Glomerular endothelial cell (primary cell): ENCODE results near the gene NNMT. TPM values are rescaled to one million over a fixed set of nuclear protein-coding genes. Genes with fewer than 3 reads are reported as not detected.

ENCODE experiments used
- DNase-seq: peaks from one replicate; pipeline ENCODE4 v3.0.0-alpha.2; 2011; ENCODE audit warnings: low read depth, low spot score; ENCODE audit errors: extremely low read depth
- total RNA-seq: library from RNA; depleted of rRNA; stranded (reverse); fragments of >200 nt; gene quantifications from 2 replicates; pipeline ENCODE4 v1.2.3, GENCODE V29; 2015

Gene NNMT
- total RNA-seq, result 240 and 279 TPM in 2 replicates

DNA sequence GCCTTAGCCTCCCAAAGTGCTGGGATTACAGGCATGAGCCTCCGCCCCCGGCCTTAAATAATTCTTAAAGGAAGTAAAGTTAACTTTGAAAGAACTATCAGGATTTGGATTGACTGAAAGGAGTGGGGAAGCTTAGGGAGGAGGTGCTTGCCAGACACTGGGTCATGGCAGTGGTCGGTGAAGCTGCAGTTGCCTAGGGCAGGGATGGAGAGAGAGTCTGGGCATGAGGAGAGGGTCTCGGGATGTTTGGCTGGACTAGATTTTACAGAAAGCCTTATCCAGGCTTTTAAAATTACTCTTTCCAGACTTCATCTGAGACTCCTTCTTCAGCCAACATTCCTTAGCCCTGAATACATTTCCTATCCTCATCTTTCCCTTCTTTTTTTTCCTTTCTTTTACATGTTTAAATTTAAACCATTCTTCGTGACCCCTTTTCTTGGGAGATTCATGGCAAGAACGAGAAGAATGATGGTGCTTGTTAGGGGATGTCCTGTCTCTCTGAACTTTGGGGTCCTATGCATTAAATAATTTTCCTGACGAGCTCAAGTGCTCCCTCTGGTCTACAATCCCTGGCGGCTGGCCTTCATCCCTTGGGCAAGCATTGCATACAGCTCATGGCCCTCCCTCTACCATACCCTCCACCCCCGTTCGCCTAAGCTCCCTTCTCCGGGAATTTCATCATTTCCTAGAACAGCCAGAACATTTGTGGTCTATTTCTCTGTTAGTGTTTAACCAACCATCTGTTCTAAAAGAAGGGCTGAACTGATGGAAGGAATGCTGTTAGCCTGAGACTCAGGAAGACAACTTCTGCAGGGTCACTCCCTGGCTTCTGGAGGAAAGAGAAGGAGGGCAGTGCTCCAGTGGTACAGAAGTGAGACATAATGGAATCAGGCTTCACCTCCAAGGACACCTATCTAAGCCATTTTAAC, at the start of gene NNMT:
NNMT (plus strand) TSS at position 724 of the 929 bp plus-strand sequence; CDS start at position 882, 158 bp downstream.
- DNase-seq, result peak; percentile 89

DNA sequence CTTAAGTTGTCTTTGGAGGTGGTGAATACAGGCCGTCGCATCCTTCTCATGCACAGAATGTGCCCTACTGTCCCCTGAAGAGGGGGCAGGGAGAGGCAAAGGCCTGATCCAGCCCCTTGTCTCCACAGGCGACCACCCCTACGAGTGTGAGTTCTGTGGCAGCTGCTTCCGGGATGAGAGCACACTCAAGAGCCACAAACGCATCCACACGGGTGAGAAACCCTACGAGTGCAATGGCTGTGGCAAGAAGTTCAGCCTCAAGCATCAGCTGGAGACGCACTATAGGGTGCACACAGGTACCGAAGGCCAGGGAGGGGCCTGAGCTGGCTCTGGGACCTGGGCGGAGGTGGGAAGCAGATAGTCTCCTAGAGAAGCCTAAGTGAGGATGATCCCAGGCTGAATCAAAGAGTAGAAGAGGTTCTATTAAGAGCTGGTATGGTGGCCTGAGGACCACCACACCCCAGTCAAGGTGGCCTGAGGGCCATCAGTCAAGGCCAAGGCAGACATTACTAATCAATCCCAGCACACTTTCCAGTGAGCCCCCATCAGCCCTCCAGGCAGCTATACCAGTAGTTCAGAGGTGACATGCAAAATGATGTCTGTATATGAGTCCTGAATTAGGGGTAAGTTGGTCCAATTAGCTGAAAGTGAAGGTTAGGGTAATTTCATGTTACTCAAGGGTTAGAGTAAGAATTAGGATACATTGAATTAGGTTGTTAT, 49.0 kb upstream of the NNMT start:
- no peak for DNase-seq

DNA sequence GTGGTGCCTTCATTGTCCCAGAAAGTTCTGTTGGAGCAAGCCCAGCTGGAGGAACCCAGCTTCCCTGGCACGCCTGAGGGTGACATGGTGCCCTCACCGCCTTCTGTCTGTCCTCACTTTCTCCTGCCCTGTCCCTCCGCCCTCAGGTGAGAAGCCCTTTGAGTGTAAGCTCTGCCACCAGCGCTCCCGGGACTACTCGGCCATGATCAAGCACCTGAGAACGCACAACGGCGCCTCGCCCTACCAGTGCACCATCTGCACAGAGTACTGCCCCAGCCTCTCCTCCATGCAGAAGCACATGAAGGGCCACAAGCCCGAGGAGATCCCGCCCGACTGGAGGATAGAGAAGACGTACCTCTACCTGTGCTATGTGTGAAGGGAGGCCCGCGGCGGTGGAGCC, 46.0 kb upstream of the NNMT start:
- DNase-seq, result no peak

DNA sequence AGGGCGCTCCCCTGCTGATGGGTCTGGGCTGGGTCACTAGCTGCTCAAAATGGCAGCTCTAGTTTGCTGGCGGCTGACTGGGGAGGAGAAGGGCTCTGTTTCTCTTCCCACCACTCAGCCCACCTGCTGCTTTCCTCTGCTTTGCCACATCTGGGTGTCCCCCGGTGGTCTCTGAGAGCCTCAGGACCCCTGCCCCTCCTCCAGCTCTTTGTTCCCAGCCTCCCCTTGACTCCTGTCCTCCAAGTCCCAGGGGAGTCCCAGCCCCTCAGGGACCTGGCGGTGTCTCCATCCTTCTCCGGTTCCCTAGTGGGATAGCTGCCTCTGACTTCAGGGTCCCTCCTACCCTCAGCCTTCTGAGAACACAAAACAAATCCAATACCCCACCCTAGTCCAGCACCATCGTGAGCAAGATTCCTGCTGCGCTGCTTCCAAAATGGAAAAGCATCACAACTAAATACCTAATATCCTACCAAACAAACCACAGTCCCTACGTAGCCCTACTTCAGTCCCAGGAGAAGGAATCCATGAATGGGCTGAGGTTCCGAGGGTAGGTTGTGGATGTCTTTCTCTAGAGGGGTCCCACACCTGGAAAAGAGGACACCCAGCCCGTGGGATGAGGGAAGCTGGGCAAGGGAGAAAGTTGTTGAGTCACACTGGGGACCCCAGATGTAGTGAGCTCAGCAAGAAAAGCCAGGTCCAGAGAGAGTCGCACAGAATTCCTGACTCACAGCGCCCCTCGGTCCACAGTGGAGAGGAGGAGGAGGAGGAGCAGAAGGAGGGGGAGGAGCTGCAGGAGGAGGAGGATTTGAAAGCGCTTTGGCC, 45.0 kb upstream of the NNMT start:
- no peak for DNase-seq

DNA sequence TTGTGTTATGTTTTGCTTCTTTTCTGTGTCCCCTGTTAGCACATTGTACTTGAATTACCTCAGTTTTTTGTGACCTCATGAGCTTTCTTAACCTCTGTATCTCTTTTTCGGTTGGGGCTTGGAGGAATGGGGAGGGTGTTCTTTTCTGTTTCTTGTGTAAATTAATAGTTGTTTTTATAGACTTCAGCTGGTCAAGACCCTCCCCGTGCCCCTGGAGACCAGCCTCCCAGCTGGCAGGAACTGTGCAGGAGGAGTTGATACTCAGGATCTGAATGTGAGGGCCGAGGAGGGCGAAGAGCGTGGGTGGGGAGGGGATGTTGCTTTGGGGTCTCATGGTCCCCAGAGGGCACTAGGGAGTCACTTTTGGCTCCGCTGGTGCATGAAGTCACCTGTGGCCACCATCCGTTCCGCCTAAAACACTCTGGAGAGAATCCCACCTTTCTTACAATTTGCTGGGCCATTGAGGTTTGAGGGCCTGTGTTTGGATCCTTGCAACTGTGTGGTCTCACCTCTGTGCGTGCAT, 44.3 kb upstream of the NNMT start:
- no peak for DNase-seq

DNA sequence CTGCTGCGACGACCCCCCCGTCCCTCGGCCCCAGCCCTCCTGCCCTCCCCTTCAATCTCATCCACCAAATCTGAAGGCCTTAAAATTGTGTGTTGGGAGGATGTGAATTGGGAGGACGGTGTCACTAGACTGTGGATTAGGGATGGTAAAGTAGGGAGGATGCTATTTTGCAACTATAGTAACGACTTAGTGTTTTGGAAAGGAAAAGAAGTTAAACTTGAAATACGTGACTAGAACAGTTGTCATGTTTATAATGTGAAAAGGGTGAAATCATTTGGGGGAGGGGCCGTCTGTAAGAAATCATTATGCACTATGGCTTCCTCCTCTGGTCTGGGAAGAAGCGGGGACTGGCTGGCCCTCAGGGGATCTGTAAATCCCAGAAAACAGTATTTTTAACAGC, 43.4 kb upstream of the NNMT start:
- no peak for DNase-seq

DNA sequence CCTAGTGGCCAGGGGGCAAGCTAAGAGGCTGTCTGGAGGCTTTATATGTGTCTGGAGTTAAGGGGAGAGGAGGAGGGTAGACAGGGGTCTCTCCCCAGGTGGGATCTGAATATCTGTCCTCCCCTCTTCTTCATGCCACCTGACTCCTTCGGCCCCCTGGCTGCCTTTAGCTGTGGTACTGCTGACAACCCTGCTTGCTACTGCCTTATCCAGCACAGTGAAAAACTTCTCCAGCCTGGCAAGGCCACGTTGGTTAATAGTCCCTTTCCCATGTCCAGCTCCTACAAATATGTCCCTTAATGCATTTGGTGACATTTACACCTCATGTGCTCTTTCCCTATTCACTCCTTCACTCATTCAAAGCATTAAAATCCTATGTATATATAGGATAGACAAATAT, 42.4 kb upstream of the NNMT start:
- no peak for DNase-seq

DNA sequence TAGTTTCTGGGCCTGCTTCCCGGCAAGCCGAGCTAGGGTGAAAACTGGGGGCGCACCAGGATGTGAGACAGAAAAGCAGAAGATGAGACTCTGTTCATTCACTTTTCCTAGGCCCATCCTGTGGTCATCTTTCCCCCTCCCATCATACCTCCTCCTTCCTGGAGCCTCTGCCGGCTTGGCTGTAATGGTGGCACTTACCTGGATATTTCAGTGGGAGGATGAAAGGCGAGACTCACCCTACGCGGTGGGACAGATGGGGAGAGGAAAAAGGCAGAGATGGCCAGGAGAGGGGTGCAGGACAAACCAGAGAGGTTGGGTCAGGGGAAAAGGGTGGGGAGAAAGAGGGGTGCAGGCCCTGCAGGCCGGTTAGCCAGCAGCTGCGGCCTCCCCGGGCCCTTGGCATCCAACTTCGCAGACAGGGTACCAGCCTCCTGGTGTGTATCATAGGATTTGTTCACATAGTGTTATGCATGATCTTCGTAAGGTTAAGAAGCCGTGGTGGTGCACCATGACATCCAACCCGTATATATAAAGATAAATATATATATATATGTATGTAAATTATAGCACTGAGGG, 41.5 kb upstream of the NNMT start:
- DNase-seq, result no peak

DNA sequence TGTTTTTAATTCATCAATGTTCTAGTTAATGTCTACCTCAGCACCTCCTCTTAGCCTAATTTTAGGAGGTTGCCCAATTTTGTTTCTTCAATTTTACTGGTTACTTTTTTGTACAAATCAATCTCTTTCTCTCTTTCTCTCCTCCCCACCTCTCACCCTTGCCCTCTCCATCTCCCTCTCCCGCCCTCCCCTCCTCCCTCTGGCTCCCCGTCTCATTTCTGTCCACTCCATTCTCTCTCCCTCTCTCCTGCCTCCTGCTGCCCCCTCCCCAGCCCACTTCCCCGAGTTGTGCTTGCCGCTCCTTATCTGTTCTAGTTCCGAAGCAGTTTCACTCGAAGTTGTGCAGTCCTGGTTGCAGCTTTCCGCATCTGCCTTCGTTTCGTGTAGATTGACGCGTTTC, 40.9 kb upstream of the NNMT start:
- no peak for DNase-seq

DNA sequence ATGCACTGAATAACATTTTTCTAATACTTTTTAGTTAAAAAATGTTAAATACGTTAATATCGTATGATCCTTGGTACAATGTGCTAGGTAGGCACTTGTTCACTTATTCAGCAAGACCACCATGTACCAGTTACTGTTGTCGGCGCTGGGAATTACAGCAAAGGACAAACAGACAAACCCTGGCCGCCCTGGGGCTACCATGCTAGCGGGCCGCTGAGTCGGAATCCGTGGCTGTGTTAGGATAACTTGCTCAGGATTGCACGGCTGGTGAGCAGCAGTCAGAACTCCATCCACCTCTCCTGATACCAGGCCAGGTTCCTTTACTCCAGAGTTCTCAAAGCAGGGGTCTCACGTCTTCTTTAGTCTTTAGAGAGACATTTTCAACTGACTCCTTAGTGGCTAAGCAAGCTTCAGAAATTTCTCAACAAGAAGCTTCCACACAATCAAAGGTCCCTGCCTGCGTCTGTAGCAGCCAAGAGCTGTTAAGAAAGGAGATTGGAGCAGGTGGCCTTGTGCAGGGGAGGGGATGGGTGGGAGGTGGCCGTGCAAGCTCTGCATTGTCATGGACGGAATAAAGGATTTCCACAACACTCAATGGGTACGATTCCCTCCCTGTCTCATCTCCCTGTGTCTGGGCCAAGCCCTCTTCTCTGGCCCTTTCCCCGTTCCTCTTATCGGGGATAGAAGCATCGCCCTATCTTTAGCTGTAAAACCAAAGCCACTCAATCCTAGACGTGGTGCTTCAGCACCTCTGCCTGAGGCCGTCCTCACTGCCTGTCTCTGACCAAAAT, 39.8 kb upstream of the NNMT start:
- no peak for DNase-seq

DNA sequence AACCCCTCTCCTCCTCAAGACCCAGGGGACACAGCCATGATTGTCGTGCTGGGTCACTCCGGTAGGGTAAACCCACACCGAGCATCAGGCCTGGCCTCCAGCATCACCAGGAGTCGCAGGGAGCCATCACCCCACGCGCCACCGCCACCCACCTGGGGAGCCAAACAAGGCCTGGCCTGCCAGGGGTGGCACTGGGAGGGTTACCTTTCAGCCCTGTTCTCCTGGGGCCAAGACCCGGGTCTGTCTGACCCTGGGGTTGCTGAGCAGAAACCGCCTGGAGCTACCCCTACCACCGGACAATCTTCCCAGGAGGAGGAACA, 39.3 kb upstream of the NNMT start:
- DNase-seq, result no peak

DNA sequence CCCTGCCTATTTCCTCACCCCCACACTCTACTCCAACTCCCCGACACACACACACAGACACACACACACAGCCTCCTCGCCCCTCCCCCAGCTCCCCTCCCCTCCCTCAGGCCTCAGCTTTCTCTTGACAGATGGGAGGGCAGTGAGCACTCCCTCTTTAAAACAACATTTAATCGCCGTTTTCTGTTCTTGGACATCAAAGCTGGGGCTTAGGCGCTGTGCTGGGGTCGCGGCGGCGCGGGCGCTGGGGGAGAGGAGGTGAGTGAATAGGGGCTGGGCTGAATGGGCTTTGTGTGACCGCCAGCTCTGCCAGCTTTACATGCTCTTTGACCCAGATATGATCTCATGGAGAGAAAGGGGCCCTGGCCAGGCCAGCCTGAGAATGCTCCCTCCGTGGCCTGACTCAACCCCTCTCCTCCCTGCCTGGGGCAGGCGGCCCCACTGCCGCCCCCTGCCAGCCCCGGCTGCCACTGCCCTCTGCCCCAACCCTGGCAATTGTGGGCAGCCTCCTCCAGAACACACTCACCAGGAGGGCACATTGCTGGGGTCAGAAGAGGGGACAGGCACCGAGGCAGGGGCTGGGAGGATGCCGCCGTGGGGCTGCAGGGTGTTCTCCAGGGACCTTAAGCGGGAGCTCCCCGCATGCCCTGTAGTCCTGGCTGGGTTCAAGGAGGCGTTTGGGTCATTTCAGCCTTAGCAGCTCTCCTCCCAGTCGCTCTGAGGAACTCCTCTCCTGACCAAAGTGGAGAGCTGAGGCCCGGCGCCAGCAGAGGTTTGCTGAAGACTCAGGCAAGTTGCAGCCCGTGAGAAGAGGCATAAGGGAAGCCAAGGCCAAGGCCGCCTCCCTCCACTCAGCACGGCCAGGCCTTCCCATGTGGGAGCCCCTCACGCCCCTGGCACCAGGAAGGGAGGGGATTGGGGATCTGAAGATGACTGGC, 38.3 kb upstream of the NNMT start:
- DNase-seq, result no peak

DNA sequence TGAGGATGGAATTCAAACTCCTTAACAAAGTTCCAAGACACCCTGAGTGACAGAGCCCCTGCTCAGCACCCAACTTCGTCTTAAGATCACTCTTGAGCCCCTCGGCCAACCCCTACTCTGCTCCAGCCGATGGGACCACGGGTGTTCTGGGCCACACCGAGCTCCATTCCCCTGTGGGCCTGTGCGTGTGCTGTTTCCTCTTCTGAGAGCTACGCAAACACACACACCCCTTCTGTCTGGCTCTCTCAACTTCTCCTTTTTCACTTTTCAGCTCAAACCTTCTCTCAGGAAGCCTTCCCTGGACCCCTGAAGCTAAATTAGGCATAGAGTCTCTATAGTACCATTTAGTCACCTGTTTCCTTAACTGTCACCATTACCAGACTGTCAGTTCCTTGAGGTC, 37.5 kb upstream of the NNMT start:
- DNase-seq, result no peak

DNA sequence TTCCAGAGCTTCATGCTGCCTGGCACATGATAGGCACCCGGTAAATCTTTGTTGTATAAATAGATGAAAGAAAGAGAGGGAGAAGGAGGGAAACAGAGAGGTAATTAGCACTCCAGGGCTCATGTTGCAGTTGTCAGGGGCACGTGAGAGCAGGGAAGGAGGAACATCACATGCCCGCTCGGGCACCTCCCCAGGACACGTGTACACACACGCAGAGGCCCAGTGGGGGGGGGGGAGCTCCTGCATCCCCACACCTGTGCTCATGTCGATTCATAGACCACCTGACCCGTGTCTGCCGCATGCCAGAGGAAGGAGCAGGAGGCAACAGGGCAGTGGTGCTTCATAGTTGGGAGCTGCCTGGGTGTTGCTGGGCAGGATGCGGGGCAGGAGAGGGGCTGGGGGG, 37.1 kb upstream of the NNMT start:
- DNase-seq, result no peak

DNA sequence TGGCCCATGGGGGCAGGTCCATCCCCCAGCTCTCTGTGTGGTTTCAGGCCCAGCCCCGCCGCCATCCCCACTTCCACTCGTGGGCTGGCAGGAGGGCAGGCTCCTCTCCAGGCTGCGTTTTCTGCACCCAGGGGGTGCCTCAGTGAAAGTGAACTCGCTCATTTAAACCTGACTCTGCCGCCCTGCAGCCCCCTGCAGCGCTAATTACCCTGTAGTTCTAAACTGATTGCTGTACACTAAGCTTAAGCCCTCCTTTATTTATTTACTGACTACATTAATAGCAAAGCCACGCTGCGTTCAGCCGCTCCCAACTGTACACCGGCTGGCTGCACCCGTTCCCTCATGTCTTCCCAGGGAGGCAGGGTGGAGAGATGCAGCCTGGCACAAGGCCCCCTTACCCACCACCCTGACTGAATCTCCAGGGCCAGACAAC, 36.6 kb upstream of the NNMT start:
- DNase-seq, result no peak

DNA sequence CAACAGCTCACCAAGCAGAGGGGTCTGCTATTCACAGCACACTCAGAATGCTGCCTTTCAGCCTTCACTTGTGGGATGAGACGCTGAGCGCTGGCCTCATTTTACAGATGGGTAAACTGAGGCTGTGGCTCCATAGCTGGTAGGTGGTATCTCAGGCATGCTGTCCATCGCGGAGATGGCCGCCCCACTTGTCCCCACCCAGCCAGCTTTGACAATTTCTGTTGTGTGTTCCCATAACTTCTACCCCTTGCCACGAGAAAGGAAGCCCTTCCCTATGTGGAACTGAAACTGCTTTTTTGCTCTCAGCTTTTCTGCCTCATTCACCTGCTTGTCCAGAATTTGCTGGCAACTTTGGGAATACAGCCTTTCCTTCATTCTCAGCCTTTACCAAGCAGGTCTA, 36.1 kb upstream of the NNMT start:
- no peak for DNase-seq

DNA sequence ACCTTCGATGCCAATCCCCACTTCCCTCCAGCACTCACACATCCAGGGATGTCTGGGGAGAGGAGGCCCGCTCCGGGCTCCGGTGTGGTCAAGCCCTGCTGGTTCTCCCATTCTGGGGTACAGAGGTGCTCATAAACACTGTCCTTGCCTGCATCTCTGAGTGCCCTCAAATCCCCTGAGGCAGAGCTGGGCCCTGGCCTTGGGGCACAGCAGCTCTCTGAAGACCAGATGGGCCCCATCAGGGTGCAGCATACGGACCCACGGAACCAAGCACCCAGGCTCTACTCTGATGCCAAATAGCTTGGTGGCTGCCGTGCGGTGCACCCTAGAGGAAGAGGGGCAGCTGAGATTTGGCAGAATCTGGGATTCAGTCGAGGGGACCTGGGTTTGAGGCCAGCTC, 35.7 kb upstream of the NNMT start:
- DNase-seq, result no peak

DNA sequence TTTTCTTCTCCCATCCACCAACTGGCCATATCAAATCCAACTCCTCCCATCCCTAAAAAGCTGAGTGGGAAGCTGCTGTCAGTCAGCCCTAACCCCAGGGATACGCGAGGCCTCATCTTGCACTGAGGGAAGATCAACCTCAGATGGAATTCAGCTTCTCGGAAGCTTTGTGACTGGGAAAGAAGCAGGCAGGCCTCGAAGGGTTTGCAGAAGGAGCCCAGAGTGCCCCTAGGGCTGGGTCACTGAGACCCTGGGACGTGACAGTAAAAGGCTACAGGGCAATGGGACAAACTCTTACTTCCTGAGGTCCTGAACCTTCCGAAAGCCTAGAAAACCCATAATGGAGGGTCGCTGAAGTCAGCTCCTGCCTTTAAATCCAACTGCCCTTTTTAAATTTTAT, 34.4 kb upstream of the NNMT start:
- DNase-seq, result no peak
